ENCODE results near the gene COL27A1.

Gene COL27A1

DNA sequence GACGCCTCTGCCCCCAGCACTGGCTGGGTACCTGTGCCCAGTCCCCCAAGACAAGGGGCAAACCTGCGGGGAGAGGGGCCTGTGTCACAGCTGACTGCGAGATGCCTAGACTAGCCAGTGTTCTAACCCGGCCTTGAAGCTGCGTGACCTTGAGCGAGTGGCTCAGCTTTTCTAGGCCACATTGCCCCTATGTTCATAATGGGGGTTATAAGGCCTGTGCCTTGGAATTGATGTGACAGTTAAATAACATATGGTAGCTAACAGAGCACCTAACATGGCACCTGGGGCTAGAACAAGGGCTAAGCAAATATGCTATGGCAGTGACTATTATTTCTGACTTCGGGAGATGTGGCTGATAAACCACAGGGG, 22.8 kb upstream of the COL27A1 start:
- TF ChIP-seq, protein P1, sequence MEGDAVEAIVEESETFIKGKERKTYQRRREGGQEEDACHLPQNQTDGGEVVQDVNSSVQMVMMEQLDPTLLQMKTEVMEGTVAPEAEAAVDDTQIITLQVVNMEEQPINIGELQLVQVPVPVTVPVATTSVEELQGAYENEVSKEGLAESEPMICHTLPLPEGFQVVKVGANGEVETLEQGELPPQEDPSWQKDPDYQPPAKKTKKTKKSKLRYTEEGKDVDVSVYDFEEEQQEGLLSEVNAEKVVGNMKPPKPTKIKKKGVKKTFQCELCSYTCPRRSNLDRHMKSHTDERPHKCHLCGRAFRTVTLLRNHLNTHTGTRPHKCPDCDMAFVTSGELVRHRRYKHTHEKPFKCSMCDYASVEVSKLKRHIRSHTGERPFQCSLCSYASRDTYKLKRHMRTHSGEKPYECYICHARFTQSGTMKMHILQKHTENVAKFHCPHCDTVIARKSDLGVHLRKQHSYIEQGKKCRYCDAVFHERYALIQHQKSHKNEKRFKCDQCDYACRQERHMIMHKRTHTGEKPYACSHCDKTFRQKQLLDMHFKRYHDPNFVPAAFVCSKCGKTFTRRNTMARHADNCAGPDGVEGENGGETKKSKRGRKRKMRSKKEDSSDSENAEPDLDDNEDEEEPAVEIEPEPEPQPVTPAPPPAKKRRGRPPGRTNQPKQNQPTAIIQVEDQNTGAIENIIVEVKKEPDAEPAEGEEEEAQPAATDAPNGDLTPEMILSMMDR (IDR thresholded peaks at IDR 0.05; ENCODE audit: insufficient read depth, low read length): no peak
- TF ChIP-seq, protein P2, sequence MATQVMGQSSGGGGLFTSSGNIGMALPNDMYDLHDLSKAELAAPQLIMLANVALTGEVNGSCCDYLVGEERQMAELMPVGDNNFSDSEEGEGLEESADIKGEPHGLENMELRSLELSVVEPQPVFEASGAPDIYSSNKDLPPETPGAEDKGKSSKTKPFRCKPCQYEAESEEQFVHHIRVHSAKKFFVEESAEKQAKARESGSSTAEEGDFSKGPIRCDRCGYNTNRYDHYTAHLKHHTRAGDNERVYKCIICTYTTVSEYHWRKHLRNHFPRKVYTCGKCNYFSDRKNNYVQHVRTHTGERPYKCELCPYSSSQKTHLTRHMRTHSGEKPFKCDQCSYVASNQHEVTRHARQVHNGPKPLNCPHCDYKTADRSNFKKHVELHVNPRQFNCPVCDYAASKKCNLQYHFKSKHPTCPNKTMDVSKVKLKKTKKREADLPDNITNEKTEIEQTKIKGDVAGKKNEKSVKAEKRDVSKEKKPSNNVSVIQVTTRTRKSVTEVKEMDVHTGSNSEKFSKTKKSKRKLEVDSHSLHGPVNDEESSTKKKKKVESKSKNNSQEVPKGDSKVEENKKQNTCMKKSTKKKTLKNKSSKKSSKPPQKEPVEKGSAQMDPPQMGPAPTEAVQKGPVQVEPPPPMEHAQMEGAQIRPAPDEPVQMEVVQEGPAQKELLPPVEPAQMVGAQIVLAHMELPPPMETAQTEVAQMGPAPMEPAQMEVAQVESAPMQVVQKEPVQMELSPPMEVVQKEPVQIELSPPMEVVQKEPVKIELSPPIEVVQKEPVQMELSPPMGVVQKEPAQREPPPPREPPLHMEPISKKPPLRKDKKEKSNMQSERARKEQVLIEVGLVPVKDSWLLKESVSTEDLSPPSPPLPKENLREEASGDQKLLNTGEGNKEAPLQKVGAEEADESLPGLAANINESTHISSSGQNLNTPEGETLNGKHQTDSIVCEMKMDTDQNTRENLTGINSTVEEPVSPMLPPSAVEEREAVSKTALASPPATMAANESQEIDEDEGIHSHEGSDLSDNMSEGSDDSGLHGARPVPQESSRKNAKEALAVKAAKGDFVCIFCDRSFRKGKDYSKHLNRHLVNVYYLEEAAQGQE (IDR thresholded peaks at IDR 0.05; ENCODE audit: insufficient replicate concordance, low read depth): no peak
- TF ChIP-seq GABPA (IDR thresholded peaks at IDR 0.05; ENCODE audit: low read depth) (no peak), POLR2AphosphoS5 (IDR thresholded peaks at IDR 0.05; ENCODE audit: low read depth) (no peak), SPI1 (IDR thresholded peaks at IDR 0.05; ENCODE audit: borderline replicate concordance, low read depth) (no peak)
- Histone ChIP-seq H3K4me3 (replicated peaks; ENCODE audit: insufficient read depth, low read length) (no peak overlapping the region), H3K27me3 (ENCODE audit: insufficient read depth, poor library complexity, severe bottlenecking) (no peaks in the 10 kb centered on the region), H3K27ac (replicated peaks) (no peak overlapping the region)
- no peak for DNase-seq (ENCODE audit: low read depth in 1 of 2, low spot score in 1 of 2)

DNA sequence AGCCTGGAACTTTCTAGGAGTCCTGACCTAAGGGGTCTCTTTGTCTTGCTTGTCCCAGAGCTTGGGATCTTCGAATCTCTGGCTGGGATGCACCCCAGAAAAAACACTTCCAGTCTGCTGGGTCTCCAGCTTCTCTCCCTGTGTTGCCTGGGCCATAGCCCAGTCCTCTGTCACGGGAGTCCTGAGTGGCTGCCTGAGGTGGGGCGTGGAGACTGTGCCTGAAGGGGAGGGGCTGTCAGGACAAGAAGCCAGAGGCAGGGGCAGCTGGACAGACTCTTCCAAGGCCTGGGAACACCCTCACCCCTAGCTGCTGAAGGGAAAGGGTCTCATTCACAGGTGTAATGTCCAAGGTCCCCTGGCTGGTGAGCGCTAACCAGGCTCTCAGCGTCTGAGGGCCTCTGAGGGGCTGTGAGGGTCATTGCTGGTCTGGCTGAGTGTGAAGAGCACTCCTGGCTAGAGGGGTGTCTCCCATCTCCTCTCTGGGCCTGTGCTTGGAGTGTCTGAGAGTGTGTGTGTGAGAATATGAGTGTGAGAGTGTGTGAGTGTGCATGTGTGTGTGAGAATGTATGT, 20.4 kb upstream of the COL27A1 start:
- Histone ChIP-seq H3K27me3 (ENCODE audit: insufficient read depth, poor library complexity, severe bottlenecking) (no peaks in the 10 kb centered on the region), H3K27ac (replicated peaks) (no peak overlapping the region)
- TF ChIP-seq, protein P2 (IDR thresholded peaks at IDR 0.05; ENCODE audit: insufficient replicate concordance, low read depth): no peak
- TF ChIP-seq, protein P1 (IDR thresholded peaks at IDR 0.05; ENCODE audit: insufficient read depth, low read length): no peak
- no peak for TF ChIP-seq GABPA (IDR thresholded peaks at IDR 0.05; ENCODE audit: low read depth)
- TF ChIP-seq SPI1 (IDR thresholded peaks at IDR 0.05; ENCODE audit: borderline replicate concordance, low read depth): no peak
- TF ChIP-seq POLR2AphosphoS5 (IDR thresholded peaks at IDR 0.05; ENCODE audit: low read depth): no peak

DNA sequence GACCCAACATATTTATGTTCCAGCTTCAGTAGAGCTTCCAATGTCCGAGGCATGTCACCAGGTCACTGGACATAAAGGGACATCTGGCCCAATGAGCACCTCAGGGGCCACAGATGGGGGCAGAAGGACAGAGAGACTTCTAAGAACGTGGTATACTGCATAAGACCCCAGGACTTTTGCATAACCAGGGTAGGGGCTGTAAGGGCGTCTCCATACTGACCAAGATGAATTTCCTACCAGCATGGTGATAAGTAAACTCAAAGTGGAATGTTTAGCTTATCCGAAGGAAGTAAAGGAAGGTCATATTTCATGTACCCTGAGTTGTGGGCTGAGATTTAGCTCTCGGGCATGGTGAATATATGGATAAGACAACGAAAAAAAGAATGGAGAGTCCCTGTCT, 17.5 kb upstream of the COL27A1 start:
- no peak for TF ChIP-seq POLR2AphosphoS5 (IDR thresholded peaks at IDR 0.05; ENCODE audit: low read depth)
- peaks cover 5% of the 10 kb centered on the region for H3K27me3 ChIP-seq (ENCODE audit: insufficient read depth, poor library complexity, severe bottlenecking)
- no peak overlapping the region for H3K4me3 ChIP-seq (replicated peaks; ENCODE audit: insufficient read depth, low read length)
- no peak overlapping the region for H3K27ac ChIP-seq (replicated peaks)
- no peak for DNase-seq (ENCODE audit: low read depth in 1 of 2, low spot score in 1 of 2)

More for the DNA sequence above, 20.4 kb upstream of the COL27A1 start:
- no peak overlapping the region for H3K4me3 ChIP-seq (replicated peaks; ENCODE audit: insufficient read depth, low read length)
- no peak for DNase-seq (ENCODE audit: low read depth in 1 of 2, low spot score in 1 of 2)

DNA sequence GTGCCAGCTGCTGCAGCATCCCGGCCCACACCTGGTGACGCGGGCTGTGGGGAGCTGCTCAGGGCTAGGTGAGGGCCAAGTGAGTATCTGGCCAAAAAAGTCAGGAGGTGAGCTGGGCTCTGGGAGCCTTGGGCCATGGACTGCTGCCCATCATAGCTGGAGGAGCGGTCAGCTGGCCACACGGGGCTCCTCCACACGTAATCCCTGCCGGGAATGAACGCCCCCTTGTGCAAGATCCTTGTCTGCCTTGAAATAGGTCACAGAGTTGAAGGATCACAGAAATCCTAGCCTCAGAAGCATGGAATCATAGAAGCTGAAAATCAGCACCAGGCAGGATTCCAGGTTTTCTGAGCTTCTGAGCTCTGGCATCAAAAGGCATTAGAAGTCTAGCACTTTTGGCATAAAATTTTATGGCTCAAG, 16.8 kb upstream of the COL27A1 start:
- peaks cover 5% of the 10 kb centered on the region for H3K27me3 ChIP-seq (ENCODE audit: insufficient read depth, poor library complexity, severe bottlenecking)

More for the DNA sequence above, 16.8 kb upstream of the COL27A1 start:
- no peak overlapping the region for H3K27ac ChIP-seq (replicated peaks)
- TF ChIP-seq, protein P2 (IDR thresholded peaks at IDR 0.05; ENCODE audit: insufficient replicate concordance, low read depth): no peak
- no peak for TF ChIP-seq SPI1 (IDR thresholded peaks at IDR 0.05; ENCODE audit: borderline replicate concordance, low read depth)
- TF ChIP-seq GABPA (IDR thresholded peaks at IDR 0.05; ENCODE audit: low read depth): no peak
- TF ChIP-seq, protein P1 (IDR thresholded peaks at IDR 0.05; ENCODE audit: insufficient read depth, low read length): no peak
- TF ChIP-seq POLR2AphosphoS5 (IDR thresholded peaks at IDR 0.05; ENCODE audit: low read depth): no peak
- no peak for DNase-seq (ENCODE audit: low read depth in 1 of 2, low spot score in 1 of 2)
- no peak overlapping the region for H3K4me3 ChIP-seq (replicated peaks; ENCODE audit: insufficient read depth, low read length)
